NCI-H2196 treated with DMSO at 0.1 percent for 48 hours (cell line): ENCODE measurements around the gene MAPK4.

Experiments
- DNase-seq: peaks from one replicate; lab custom pipeline; 2025; ENCODE audit not compliant: unreplicated experiment; lab: John Stamatoyannopoulos, UW

Gene MAPK4

DNA sequence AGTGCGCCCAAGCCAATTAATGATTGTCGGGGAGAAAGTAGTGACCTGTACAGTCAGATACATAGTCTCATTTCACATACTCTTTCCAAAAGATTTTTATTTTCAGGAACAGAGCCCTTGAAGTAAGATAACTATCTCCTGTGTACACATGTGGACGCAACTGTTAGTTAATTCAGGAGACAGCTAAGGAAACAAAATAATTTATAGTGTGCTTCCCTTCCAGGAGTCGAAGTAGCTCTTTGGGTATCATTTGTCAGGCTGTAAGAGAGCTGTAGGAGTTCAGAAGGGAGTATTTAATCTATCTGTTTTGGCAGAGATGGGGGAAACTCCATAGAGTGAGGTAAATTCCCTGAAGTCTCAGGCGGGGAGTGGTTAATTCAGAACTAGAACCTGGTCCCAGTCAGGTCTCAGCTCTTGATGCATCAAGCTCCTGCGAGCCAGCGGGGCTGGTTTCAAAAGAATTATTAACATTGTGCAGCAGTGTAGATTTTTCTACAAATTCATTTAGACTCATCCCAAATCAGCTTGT, 63.0 kb downstream of the MAPK4 start:
- DNase-seq, result no peak

DNA sequence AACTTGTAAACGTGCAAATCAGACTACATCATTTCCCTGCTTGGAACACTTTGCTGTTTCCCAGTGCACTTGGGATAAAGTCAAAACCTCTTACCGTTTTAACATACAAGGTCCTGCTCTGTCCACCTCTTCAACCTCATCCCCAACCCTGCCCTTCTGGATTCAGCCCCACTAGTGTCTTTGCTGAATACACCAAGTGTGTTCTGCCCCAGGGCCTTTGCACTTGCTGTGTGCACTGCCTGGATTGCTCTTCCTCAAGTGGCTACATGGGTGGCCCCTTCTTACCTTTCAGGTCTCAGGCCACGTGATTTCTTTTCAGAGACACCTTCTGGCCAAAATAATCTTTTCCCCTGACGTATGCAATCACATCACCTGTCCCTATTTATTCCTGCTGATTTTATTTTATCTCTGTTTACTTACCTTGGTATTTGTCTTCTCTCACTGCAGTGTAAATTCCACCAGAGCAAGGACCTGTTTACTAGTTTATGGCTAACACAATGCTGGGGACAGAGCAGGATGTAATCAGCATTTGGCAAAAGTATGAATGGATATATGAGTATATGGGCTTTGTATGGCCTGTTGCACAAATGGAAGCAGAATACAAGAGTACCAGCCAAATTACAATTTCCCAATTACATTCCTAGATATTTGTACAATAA, 63.9 kb downstream of the MAPK4 start:
- DNase-seq, result no peak

DNA sequence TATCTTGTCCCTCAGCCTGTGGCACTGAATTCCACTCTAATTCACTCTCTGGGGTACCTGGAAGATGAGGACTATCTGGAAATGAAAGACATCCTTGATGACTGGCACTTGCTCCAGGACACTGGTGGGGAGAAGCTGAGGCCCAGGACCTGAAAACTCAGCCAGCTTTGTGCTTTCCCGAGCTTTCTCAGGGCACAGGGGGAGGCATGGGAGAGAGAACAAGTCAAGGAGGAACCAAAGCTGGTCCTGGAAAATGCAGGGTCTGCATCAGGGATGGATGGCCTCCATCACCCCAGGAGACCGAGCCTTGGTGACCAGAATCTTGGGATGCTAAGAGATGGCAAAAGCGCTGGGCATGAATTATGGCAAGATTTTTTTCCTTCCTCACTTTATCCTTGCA, 65.1 kb downstream of the MAPK4 start:
- no peak for DNase-seq

DNA sequence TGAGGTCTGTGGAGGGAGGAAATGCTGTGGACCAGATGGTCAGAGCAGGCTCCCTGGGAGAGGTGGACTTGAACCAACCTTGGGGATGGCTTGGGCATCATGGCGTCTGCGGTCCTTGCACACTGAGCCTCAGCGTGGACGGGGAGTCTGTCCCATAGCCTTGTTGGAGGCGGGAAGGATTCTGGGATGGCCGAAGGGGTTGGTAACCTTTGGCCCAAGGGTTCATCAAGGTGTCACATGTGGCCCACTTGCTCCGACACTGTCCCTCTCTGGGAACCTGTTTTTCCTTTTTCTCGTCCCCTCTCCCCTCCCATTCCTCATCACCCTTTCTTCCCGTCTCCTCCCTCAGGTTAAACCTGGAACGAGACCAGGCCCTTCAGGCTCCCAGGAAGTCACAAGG, 66.4 kb downstream of the MAPK4 start:
- no peak for DNase-seq

DNA sequence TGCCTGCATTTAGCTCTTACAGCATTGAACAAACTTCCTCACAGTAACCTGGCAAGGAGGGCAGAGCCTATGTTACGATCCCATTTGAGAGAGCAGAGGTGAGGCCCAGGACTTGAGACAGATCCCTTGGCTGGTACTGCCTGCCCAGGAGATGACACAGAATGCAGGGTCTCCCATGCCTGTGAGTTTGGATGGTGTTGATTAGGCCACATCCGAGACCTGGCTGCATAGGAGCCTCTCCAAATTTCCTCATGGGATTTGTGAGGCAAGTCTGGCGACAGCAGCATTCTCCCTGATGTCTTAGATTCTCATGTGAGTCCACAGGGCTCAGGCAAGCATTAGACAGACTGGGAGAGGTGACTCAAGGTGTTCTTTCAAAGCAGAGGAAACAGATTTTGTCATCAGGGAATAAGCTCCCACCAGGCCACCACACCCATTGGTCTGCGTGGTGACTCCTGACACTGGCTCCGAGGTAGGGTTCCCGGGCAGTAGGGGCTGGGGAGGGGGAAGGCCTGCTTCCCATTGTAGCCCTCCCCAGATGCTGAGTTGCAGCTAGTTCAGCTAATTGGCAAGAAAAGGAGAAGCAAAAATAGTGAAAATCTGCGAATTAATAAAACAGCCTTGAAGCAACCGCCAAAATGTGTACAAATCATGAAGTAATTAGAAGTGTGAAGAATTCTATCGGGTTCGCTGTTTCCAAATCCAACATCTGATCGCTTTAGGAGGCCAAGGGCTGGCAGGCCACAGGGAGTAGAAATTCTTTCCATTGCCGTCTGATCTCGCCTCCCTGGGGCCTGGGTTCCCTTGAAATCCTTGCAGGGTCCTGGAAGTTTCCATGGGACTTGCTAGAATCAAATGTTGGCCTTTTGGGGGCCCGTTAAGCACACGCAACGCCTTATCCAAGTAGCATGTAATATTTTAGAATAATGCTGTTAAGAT, 68.0 kb downstream of the MAPK4 start:
- DNase-seq, result no peak

DNA sequence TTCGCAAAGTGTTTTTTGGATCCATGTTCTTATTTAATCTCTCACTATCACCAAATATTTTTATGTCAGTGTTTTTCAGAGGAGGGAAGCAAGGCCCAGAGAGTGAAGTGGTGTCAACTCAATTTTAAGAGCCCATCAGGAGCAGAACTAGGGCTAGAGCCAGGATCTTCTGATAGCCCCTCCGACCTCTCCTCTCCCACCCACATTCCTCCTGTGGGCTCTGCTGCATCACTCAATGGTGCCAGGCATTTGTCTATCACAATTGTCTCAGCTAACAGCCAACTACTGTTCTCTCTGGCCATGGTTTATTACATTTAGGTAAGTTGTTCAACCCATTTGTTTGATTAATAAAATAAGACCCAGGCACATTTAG, 68.6 kb downstream of the MAPK4 start:
- DNase-seq, result no peak

DNA sequence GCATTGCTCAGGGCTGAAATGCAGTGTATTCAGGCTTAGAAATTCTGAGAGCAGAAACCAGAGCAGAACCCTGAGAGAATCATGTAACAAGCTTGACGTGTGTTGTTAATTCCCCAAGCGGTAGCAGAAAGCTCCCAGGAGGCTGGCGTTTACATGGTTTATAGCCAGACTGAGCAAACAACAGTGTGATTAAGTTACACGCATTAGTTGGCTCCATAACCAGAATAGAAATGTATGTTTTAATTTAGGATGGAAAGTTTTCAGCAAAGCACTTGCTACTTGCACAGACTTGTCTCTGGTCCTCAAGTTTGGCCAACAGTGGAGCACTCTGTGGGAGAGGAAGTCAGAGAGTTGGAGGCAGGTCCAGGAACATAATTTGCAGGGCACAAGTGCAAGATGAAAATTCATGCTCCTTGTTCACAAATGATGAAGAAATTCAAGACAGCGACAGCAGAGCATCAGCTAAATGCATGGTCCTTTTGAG, 69.3 kb downstream of the MAPK4 start:
- DNase-seq, result no peak

DNA sequence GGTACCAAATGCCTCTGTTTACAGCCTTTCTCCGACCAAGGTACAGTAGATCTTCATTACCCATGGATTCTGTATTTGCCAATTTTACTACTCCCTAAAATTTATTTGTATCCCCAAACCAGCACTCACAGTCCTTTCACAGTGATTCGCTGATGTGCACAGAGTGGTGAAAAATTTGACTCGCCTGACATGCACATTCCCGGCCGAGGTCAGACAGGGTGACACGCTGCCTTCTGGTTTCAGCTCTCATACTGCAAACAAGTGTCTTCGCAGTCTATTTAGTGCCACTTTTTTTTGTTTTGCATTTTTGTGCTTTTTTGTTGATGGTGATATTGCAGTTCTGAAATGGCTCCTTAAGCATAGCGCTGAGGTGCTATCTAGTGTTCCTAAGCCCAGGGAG, 71.0 kb downstream of the MAPK4 start:
- no peak for DNase-seq

DNA sequence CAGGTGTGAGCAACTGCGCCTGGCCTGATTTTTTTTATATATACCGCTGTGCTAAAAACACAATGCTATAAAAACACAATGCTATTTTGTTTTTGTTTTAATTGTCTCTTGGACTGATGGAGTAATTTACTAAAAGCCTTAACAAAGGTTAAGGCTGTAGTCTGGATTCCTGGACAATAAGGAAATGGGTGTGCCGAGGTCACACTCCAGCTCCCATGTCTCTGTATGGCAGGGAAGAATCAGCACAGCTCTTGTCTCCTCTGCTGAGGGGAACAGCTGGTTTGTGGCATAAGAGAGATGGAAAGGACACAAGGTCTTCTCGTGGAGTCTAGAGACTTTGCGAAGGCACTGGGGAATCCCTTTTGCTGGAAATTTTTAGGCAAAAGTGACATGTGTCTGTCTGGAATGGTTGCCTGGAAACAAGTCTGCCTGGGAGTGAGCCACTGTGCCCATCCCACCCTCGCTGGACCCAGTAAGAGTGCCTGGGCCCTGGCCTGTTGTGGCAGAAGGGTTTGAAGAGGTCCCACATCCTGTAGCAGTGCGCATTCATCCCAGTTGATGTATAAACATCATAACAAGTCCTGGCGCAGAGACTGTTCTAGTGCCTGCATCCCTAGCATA, 73.1 kb downstream of the MAPK4 start:
- DNase-seq, result no peak

DNA sequence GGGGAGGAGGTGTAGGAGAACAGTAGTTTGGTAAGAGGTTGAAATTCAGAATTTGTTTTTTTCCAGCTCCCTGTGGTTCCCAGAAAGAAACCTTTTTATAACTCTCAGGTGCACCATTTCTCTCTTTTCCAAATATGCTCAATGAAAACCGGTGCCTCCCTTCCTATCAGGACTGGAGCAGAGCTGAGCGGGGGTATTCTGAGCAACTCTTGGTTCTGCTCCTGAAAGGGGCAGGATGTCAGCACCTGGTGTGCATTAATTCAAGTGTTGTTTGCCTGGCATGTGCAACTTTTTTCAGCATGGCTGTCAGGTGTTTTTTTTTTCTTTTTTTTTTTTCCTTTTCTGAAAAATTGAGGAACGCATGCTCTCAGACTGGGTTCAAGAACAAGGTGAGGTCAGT, 74.1 kb downstream of the MAPK4 start:
- no peak for DNase-seq

DNA sequence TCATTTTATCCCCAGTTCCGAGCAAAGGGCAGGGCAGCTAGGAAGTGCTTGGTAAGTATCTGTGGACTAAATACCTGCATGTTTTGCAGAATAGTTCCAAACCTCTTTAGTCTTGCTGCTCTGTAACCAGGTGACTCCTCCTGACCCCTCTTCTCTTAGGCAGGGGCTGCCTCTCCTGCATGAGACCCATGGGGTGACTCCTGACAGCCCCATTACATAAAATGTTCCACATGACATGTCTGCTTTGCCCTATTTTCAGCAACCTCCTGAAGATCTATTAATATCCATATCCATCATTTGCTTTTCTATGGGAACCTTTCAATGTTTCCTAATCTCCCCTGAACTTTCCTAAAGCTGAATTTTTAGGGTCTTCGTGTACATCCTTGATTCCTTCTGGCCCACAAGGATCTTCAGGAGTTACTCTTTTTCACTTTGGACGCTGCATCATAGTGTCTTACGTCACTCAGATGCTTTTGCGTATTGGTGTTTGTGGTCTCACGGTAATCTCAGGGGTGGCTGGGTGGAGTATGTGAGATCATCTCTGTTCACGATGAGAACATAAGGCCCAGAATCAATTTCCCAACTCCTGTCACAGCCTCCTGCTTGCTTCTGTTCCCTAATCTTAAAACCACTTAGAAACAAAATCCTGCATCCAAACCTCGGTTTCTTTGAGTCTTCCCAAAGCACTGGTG, 76.6 kb downstream of the MAPK4 start:
- DNase-seq, result no peak

DNA sequence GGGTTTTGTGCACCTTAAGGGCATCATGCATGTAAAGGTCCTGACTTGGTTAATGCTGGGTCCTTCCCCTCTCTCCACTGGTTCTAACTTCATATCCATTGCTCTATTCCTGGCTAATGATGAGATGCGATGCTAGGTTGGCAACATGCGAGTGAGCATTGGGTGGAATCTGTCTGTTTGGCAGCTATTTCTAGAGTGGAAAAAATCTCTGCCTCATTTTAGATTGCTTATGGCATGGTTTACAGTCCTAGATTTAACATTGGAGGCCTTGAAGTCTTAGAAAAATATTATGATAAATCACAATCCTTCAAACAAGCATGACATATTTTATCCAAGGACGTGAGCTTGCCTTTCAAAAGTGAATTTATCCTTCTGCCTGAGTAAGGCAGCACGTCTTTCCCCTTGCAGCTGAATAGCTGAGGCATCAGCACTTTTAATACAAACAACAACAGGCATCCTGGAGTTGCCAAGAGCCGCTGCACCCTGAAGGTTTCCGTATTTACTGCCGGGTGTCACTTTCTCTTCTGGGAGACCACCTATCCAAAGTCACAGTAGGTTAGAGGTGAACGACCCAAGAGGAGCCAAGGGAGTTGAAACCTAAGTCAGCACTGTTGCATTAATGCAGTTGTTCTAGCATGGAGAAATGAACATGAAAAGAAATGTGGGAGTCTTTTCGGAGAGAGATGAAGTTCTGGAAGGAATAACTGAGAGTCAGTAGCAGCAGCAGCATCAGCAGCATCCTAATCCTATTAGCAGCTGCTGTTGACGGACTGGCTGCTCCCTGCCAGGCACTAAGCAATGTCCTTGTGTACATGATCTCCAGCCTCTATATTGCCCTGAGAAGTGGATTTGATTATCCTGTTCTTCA, 78.4 kb downstream of the MAPK4 start:
- DNase-seq, result no peak

DNA sequence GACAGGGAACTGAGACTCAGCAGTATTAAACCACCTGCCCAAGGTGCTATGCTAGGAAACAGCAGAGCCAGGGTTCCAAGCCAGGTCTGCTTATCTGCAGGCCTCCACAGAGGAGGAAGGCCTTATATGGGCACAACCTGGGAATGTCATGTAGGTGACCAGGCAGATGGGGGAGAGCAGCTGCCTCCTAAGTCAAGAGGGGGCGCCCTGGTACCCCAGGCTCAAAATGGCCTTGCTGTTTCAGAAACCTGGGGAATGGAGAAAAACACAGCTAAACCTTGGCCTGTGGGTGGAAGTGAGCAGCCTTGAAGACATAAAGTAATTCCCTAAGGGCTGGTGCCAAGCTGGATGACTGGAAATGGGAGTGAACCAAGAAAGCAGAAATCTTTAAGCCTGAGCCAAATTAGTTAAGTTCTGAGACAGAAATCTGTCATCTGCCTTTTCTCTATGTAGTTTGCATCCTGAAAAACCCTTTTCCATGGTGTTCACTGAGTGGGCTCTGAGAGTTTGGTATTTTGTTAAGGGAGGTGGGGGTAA, 79.1 kb downstream of the MAPK4 start:
- DNase-seq, result no peak

DNA sequence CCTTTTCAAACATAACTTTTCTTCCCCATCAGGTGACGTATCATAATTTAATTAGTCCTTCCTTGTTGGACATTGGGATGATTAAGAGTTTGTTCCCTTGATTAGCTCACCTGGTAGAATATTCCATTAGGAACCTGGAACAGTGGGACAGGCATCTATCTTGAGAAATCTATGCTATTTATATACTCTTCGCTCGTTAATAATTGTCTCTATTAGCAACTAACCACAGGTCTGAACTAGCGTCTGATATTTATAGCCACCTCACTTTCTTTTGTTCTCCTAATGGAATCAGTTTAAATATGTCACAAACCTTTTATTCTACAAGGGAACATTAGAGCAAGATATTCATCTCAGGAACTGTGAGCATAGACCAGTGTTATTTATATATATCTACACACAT, 79.8 kb downstream of the MAPK4 start:
- DNase-seq, result no peak

DNA sequence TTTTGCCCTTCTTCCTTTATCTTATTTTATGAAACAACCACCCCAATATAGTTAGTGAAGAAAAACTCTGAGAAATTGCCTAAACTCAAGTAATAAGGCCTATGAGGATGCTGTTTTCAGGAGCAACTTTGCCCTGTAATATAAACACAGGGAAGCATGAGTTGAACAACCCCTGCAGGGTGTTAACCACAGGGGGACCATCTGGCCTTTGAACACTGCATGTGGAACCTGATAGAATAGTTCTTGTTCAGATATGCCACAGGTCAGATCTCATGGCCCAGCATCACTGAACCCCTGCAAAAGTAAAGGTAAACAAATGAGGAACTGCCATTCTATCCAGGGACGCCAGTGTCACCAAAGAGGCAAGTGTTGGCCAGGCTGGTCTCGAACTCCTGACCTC, 82.6 kb downstream of the MAPK4 start:
- DNase-seq, result no peak

DNA sequence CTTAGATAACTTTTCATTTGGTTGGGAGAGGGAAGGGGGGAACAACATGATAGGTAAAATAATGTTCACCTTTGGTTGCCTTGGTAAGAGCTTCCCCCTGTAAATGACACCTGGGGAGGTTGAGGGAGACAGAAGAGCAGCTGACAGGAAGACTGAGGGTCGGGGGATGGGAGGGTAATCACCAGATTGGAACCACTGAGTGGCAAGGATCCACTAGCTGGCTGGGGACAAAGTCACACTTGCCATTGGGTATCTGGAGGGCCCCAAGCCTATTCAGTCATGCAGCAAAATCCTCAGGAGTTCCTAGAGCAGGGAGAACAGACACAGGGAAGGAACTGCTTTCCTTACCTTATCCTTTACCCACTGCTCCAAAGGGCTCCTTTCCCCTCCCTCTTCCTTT, 84.3 kb downstream of the MAPK4 start:
- DNase-seq, result no peak

DNA sequence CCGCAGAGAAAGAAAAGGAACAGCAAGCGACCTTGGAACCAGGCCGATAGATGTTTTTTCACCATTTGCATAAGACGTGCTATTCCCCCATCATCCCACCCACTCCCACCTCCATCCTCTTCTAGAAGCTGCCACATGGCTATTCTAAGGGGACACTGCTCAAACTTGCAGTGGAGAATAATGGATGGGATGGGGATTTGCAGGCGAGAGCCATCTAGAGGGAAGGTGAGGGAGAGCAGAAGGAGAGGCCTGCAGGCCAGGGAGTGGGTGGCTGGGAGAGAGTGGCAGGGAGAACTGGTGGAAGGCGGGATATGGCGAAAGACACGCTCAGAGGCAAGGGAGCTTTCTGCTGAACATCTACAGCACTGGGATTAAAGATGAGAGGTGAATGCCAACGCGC, 84.9 kb downstream of the MAPK4 start:
- DNase-seq, result no peak

DNA sequence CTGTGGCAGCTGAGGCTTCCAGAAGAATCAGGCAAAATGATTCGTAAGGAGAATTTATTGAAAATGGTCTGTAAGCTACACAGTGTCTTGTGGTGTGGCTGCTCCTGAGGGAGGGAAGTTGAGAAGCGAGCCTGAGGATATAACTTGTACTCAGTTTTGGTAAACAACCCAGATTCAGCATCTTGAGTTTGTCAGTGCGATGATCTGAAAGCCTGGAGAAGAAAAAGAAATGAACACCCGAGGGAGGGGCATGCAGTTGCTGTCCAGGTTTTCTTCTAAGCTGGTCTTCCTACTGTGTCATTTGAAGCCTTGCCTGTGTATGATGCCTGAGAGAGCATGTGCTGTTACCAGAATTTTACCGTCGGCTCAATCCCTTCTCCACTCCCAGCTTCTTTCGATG, 87.3 kb downstream of the MAPK4 start:
- no peak for DNase-seq

DNA sequence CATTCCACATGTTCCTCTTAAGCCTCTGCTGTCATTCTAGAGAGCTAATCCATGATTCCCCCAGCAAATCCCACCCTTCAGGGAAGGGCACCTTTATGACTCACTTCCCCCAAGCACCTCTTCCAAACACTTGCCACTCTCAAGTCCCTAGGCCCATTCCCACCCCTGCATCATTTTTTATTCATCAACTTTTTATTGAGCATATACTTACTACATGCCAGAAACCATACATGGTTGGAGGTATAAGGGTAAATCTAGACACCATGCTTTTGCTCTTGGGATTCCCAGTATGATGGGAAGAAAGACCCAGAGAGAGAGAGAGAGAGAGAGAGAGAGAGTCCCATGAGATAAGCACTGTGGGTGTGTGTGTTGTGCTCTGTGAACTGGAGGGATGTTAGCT, 87.9 kb downstream of the MAPK4 start:
- DNase-seq, result no peak

DNA sequence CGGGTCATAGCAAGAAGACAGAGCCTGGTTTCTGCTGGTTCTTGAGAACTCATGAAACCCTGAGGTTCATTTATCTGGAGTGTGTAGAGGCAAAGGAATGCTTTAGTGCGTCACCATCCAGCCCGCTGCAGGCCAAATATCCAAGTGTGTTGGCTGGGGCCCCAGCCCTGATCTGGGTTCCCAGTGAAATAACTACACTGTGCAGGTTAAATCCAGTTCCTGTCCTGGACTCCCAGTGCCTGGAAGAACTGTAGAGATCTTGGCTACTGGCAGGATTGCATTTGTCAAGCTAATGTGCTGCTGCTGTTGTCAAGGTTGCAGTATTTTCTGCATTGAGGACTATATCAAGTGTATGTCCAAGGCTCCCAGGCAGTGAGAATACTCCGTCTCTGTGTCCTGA, 89.9 kb downstream of the MAPK4 start:
- DNase-seq, result no peak
